Activated CD8-positive, alpha-beta T cell treated with anti-CD3 and anti-CD28 coated beads for 36 hours (primary cell): ENCODE data around the gene ATP4A. TPM values are rescaled to one million over a fixed set of nuclear protein-coding genes. Genes with fewer than 3 reads are reported as not detected.
A peak's percentile ranks its signal among the peaks of the same experiment; 100 is the strongest.

Experiments used
- ATAC-seq: fragments of 200-7000 bp; cut with Tn5 transposase; one replicate; pipeline ENCODE4 v1.10.0; 2021; ENCODE audit warnings: mild to moderate bottlenecking, moderate library complexity
- CTCF ChIA-PET: fragments of 350-600 bp; sonication (Branson Sonifier 250); formaldehyde crosslinking; loops from one replicate; lab custom pipeline; 2021; ENCODE audit warnings: antibody characterized with exemption; lab: Charles Lee
- POLR2A ChIA-PET: fragments of 350-600 bp; sonication (Branson Sonifier 250); formaldehyde crosslinking; loops from one replicate; lab custom pipeline; 2021; ENCODE audit warnings: antibody characterized with exemption; lab: Charles Lee
- DNase-seq: peaks from one replicate; pipeline ENCODE4 v3.0.0-alpha.2; 2020
- H3K27ac Mint-ChIP-seq: one replicate; pipeline ENCODE4 v1.8.0; 2021; ENCODE audit warnings: mild to moderate bottlenecking, mixed read lengths
- H3K27me3 Mint-ChIP-seq: one replicate; pipeline ENCODE4 v1.8.0; 2021; ENCODE audit warnings: mixed read lengths
- H3K36me3 Mint-ChIP-seq: one replicate; pipeline ENCODE4 v1.8.0; 2021; ENCODE audit warnings: low read depth, mixed read lengths
- H3K4me1 Mint-ChIP-seq: one replicate; pipeline ENCODE4 v1.8.0; 2021; ENCODE audit warnings: low read depth, mixed read lengths
- H3K4me3 Mint-ChIP-seq: one replicate; pipeline ENCODE4 v1.8.0; 2021; ENCODE audit warnings: mild to moderate bottlenecking, moderate library complexity, mixed read lengths
- H3K9me3 Mint-ChIP-seq: one replicate; pipeline ENCODE4 v1.8.0; 2021; ENCODE audit warnings: mixed read lengths
- CTCF ChIP-seq: fragments of 200-600 bp; IDR thresholded peaks from one replicate; pipeline ENCODE4 v1.8.0; 2022; ENCODE audit warnings: antibody characterized with exemption, mild to moderate bottlenecking
- intact Hi-C: fragments of 100-400 bp; cut with micrococcal nuclease; formaldehyde crosslinking; loops from one replicate; pipeline ENCODE4 v1.10.0; 2022
- total RNA-seq, 2 experiments: library from RNA; stranded (reverse); gene quantifications; one replicate each; pipeline ENCODE4 v1.2.3, GENCODE V29; 2021

The ATP4A gene
- total RNA-seq, 2 experiments from 2014 or later: not detected

GRCh38 chr19:35545855-35546381, 17.5 kb downstream of the ATP4A start:
- Mint-ChIP-seq H3K27me3 (no peaks in the 10 kb centered on the region), H3K4me1 (peaks cover 44% of the 10 kb centered on the region), H3K27ac (peak overlapping the region; percentile 92), H3K4me3 (peak overlapping the region; percentile 91), H3K36me3 (peaks cover 43% of the 10 kb centered on the region), H3K9me3 (no peaks in the 10 kb centered on the region)
- DNase-seq: peak; percentile 83
- intact Hi-C loops: no loop called here
- CTCF ChIA-PET: no interaction called here
- POLR2A ChIA-PET: no interaction called here
- no peak for TF ChIP-seq CTCF
- peak; percentile 82 for ATAC-seq

GRCh38 chr19:35545001-35545854, 18.2 kb downstream of the ATP4A start, which contains the start of gene TMEM147:
TSS of gene TMEM147 (plus strand) at chr19:35545626. CDS start at chr19:35545740, 114 bp downstream.
- Mint-ChIP-seq H3K27me3 (no peaks in the 10 kb centered on the region), H3K27ac (peak within 1 kb of the TSS; percentile 92), H3K9me3 (no peaks in the 10 kb centered on the region), H3K4me3 (peak within 1 kb of the TSS; percentile 91), H3K4me1 (peaks cover 44% of the 10 kb centered on the region), H3K36me3 (peaks cover 42% of the 10 kb centered on the region)
- CTCF ChIA-PET: interaction anchor here (1.2 kb wide), 1 partner anchor 36 kb away, joined by 3 read pairs; no protein-coding TSS in a partner anchor
- no peak for TF ChIP-seq CTCF
- intact Hi-C loops: no loop called here
- POLR2A ChIA-PET: interaction anchor here (2.1 kb wide), 1 partner anchor 11 kb away, joined by 7 read pairs; no protein-coding TSS in a partner anchor
- ATAC-seq (peak; percentile 79), DNase-seq (peak; percentile 92)

- Mint-ChIP-seq H3K27ac (peak overlapping the region; percentile 90), H3K36me3 (peaks cover 41% of the 10 kb centered on the region), H3K9me3 (no peaks in the 10 kb centered on the region), H3K4me3 (peak overlapping the region; percentile 91), H3K4me1 (peaks cover 43% of the 10 kb centered on the region), H3K27me3 (no peaks in the 10 kb centered on the region)
- ATAC-seq: no peak
- intact Hi-C loops: no loop called here
- POLR2A ChIA-PET: interaction anchor here (2.1 kb wide), 1 partner anchor 10 kb away, joined by 7 read pairs; no protein-coding TSS in a partner anchor
- DNase-seq: no peak
- TF ChIP-seq CTCF: no peak
- CTCF ChIA-PET: interaction anchor here (0.7 to 1.2 kb wide), 2 partner anchors 35 to 49 kb away, joined by 3 read pairs; no protein-coding TSS in a partner anchor
Measured at GRCh38 chr19:35544110-35544802, 19.2 kb downstream of the ATP4A start.

GRCh38 chr19:35543280-35544109, 20.0 kb downstream of the ATP4A start:
- ChIA-PET CTCF (interaction anchor here (0.7 to 1.2 kb wide), 2 partner anchors 34 to 48 kb away, joined by 3 read pairs; no protein-coding TSS in a partner anchor), POLR2A (interaction anchor here (2.1 kb wide), 1 partner anchor 9 kb away, joined by 7 read pairs; no protein-coding TSS in a partner anchor)
- H3K9me3 Mint-ChIP-seq: no peaks in the 10 kb centered on the region
- H3K27me3 Mint-ChIP-seq: no peaks in the 10 kb centered on the region
- intact Hi-C loops: no loop called here
- peaks cover 36% of the 10 kb centered on the region for H3K36me3 Mint-ChIP-seq
- H3K4me1 Mint-ChIP-seq: peaks cover 35% of the 10 kb centered on the region
- ATAC-seq (no peak), DNase-seq (no peak)
- peak overlapping the region; percentile 91 for H3K4me3 Mint-ChIP-seq
- TF ChIP-seq CTCF: no peak
- no peak overlapping the region for H3K27ac Mint-ChIP-seq
